Measurements from ENCODE around the gene EPB41L1.

DNA sequence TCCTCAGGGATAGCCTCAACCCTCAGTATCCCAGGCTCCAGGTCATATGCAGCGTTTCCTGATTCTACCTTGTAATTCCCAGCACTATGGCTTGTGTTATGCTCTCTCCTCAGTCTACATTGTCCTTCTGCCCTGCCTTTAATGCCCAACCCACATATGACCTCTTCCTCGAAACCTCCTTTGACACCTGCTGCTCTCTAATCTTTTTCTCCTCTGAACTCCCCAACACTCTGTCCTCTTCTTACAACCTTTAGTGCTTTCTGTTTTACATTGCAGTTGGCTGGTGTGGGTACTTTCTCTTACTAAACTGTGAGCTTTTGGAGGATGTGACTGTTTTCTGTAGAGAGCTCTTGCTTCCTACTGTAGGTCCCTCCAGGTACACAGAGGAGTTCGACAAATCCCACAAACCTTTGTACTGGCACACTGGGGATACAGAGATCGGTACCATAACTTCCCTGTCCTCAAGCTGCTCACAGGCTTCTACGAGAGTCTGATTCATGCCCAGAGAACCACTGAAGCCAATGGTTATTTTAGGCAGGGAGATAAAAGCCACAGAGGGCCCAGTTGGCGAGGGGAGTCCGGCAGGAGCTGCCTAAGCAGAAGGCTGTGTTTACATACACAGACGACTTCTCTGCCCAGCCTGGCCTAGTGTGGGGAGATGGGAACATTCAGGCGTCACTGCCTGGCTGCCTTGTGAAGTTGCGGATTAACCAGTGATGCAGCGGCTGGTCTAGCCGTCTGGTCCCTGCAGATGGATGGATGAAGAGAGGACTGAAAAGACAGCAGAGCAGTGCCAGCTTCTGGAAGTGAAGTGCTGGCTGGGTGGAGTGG is 8.4 kb upstream of the EPB41L1 start:
- TF ChIP-seq, protein P1, sequence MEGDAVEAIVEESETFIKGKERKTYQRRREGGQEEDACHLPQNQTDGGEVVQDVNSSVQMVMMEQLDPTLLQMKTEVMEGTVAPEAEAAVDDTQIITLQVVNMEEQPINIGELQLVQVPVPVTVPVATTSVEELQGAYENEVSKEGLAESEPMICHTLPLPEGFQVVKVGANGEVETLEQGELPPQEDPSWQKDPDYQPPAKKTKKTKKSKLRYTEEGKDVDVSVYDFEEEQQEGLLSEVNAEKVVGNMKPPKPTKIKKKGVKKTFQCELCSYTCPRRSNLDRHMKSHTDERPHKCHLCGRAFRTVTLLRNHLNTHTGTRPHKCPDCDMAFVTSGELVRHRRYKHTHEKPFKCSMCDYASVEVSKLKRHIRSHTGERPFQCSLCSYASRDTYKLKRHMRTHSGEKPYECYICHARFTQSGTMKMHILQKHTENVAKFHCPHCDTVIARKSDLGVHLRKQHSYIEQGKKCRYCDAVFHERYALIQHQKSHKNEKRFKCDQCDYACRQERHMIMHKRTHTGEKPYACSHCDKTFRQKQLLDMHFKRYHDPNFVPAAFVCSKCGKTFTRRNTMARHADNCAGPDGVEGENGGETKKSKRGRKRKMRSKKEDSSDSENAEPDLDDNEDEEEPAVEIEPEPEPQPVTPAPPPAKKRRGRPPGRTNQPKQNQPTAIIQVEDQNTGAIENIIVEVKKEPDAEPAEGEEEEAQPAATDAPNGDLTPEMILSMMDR (IDR thresholded peaks at IDR 0.05), result no peak
- peak in 1 of 2 donors; percentile 36 for TF ChIP-seq POLR2AphosphoS5 (IDR thresholded peaks at IDR 0.05)
- no peak for TF ChIP-seq POLR2A (IDR thresholded peaks at IDR 0.05; ENCODE audit: low read depth)
- no peak for TF ChIP-seq EP300 (IDR thresholded peaks at IDR 0.05)

All from esophagus muscularis mucosa (tissue), 4 donors.